HG03060 (cell line): ENCODE results near the gene RBBP4.
"Not testable (repeated sequence)": the region's sequence is repeated elsewhere in the genome, so short reads cannot be mapped to it uniquely, and the experiment has no call there.

Experiments
- ATAC-seq: cut with Tn5 transposase; IDR thresholded peaks from one replicate; pipeline ENCODE4 v1.9.1; 2021; ENCODE audit warnings: low read depth, moderate number of reproducible peaks; ENCODE audit not compliant: unreplicated experiment

The RBBP4 gene

GRCh38 chr1:32685498-32685897 is 34.5 kb downstream of the RBBP4 start:
- no peak for ATAC-seq

- no peak for ATAC-seq
Observed at GRCh38 chr1:32686387-32686786, 35.4 kb downstream of the RBBP4 start.

DNA sequence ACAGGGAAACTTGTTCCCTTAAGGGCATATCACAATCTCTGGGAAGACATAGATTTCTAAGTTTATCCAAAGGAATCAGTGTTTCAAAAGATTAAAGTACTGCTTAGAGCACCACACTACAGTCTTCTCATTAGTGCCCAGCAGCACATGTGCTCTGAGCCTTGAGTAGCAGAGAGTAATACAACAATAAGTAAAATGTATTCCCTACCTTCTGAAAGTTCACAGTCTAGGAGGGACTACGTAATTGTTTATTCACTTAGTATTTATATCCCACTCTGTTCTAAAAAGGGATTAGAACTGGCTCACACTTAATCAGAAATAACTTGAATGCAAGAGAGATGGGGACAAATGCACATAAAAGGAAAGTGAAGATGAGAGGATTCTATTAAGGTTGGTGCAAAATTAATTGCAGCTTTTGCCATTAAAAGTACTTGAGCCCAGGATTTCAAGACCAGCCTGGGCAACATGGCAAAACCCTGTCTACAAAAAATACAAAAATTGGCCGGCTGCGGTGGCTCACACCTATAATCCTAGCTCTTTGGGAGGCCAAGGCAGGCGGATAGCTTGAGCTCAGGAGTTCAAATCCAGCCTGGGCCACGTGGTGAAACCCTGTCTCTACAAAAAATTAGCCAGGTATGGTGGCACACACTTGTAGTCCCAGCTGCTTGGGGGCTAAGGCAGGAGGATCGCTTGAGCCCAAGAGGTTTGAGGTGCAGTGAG is 42.6 kb downstream of the RBBP4 start:
- no peak for ATAC-seq

GRCh38 chr1:32695098-32695904 is 44.3 kb downstream of the RBBP4 start:
- ATAC-seq = no peak

DNA sequence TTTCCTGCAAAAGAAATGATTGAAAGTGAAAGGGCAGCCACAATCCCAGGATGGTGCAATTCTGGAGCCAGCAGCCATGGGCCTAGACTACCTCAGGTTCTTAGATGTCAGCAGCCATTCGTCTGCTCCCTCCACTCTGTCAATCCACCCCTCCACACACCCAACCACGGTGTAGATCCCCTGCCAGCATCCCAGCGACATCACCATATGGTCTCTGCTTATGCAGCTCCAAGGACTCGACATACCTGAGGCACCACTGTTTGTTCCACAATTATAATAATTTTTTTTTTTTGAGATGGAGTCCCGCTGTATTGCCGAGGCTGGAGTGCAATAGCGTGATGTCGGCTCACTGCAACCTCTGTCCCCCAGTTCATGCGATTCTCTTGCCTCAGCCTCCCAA is 45.0 kb downstream of the RBBP4 start:
- ATAC-seq = no peak

DNA sequence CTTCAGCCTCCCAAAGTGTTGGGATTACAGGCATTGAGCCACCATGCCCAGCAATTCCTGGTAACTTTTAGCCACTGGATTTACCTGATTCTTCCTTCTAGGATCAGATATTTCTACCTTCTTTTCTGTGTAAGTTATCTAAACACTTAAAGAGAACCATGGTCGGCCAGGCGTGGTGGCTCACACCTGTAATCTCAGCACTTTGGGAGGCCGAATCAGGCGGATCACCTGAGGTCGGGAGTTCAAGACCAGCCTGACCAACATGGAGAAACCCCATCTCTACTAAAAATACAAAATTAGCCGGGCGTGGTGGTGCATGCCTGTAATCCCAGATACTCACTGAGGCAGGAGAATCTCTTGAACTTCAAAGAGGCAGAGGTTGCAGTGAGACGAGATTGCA is 46.0 kb downstream of the RBBP4 start:
- ATAC-seq = not testable (repeated sequence)

- ATAC-seq = no peak
Observed at GRCh38 chr1:32701421-32701911, 50.5 kb downstream of the RBBP4 start.

GRCh38 chr1:32701951-32702598 is 51.1 kb downstream of the RBBP4 start:
- ATAC-seq = no peak

DNA sequence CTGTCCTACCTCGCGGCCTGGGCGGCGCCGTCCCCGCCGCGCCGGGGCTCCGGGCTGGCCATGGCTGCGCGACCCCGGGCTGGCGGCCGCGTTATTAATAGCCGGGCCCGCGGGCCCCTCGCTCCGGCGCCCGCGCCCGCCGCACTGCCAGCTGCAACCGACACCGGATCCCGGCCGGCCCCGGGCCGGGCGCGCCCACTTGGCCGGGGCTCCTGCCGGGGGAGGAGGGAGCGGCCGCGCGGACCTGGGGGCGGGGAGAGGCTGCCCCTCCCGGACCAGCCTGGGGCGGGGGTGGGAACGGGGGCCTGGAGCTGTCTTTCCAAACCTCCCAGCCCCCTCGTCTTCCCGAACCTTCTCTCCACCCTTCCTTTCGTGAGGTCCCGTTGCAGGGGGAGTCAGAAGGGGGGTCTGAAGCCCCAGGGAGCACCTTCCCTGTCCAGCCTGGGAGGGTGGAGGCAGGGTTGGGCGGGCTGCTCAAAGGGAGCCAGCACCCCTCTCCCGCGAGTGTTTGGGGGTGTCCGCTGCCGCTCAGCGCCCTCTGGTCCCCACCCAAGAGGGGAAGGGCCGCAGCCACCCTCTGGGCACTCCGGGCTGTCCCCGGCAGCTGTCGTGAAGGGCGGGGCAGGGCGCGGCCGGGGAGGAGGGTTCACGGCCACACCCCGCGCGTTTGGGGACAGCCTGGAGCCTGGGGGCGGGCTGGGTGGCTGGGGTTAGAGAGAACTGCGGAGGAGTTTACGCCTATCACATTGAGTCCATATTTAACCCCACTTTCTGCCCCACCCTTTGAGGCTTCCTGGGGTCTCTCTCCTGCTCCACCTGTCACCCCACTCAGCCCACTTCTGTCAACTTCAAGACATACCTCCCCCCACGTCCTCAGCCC is 51.8 kb downstream of the RBBP4 start, which contains the start of gene SYNC:
Gene SYNC, minus strand, starts transcription at position 172 of the 880 bp plus-strand sequence. Its CDS starts 110 bp downstream, at position 62.
- no peak for ATAC-seq

DNA sequence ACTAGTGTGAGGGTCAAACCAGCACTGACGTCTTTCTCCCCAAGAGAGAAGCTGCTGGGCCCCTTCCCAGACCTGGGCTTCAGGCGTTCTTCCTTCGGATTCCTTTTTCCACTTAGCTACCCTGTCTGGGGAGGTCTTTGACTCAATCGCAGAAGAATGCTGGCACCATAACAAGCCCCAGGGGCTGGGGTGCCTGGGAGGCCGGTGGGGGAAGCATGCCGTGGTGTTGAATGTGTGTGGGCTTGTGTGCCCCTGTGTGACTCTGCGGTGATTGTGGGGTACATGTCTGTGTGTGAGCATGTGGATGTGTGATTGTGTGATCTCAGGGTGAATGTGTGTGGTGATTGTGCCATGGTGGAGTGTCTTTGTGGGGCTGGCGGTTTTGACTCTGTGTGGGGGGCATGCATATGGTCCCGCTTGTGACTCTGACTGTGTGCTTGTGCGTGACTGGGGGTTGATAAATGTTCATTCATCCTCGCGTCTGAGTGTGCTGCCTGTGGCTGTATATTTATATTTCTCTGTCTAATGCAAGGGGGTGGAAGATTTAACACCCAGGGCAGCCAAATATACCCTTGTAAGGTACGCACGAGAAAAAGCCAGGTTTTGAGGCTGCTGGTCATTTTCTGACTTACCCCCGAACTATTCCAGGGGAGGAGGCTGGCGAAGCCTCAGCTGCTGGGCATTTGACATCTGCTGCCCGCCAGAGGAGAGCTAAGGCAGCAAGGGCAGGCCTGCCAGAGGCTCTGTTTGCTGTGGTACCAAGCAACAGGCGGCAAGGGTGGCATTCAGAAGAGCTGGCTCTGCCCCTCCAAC is 52.7 kb downstream of the RBBP4 start:
- ATAC-seq = no peak

DNA sequence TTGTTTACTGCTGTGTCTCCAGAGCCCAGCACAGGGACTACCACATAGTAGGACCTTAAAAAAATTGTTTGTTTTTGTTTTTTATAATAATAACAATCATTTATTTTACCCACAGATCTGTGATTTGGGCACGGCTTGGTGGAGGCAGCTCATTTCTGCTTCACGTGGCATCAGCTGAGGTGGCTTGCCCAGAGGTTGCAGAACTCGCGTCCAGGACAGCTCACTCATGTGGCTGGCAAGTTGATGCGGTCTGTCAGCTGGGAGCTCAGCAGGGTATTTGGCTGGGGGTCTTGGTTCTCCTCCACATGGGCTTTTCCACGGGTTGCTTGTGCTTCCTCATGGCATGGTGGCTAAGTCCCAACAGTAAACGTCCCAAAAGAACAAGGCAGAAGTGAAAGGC is 54.5 kb downstream of the RBBP4 start:
- ATAC-seq = no peak

GRCh38 chr1:32706491-32706890 is 55.5 kb downstream of the RBBP4 start:
- no peak for ATAC-seq

DNA sequence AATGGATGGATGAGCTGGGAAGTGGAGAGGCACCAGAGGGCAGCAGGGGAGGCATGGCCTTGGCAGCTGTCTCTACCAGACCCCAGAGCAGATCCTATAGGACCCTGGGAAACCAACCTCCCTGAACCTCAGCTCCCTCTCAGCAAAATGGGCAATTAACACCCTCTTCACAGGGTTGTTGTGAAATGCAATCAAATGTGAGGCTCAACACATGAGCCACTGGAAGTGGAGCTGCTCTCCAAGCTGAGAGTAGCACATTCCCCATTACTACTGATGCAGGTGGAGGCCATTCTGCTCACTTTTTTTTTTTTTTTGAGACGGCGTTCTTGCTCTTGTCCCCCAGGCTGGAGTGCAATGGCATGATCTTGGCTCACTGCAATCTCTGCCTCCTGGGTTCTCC is 58.1 kb downstream of the RBBP4 start:
- ATAC-seq = no peak

DNA sequence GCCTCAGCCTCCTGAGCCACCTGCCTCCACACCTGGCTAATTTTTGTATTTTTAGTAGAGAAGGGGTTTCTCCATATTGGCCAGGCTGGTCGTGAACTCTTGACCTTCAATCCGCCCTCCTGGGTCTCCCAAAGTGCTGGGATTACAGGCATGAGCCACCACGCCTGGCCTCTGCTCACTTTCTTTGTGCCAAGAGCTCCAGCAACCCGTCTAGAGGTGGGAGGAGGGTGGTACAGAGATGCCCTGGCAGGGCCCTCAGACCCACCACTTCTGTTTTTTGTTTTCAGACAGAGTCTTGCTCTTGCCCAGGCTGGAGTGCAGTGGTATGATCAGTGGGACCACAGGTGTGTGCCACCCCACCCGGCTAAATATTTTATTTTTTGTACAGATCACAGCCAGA is 58.5 kb downstream of the RBBP4 start:
- no peak for ATAC-seq

DNA sequence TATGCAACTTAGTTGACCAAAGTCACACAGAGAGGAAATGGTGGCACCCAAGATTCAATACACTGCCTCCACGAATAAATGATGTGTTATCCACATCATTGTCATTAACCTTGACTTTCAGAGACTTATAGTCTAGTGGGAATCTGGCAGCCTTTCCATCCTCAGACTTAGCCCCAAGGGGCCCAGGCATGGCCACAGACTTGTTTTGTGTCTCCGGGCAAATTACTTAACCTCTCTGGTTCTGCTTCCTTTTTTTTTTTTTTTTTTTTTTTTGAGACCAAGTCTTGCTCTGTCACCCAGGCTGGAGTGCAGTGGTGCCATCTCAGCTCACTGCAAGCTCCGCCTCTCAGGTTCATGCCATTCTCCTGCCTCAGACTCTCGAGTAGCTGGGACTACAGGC is 60.2 kb downstream of the RBBP4 start:
- not testable (repeated sequence) for ATAC-seq

DNA sequence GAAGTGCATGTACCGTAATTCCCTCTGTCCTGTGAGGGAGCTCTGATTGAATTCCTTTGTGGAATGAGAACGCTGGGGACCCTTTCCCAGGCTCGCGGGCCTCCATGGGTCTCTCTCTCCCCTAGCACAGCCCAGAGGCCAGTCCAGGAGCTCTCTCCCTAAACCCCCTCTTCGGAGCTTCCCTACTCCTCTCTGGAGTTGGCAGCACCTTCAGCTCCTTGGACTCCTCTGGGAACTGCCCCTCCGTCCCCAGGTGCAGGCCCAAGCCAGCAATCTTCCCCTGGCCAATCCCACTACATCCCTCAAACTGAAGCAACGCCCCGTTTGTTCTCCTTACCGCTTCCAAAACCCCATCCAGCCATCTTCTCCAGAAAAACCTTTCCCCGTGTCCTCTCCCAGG is 62.1 kb downstream of the RBBP4 start:
- ATAC-seq = no peak

DNA sequence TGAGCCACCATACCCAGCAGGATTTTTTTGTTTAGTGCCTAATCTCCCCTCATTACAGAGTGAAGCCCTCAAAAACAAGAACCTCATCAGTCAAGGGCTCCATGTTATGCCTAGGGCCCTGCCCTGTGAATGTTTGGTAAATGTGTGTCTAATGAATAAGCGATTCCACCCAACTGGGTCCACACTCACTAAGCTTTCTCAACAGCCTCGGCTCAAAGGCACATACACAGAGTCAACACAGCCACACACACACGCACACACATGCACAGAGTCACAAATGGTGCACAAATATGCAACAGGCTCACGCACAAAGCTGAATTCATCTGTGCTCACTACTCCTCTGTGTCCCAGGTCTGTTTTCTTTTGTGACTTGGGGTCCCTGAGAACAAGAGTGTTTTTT is 63.3 kb downstream of the RBBP4 start:
- ATAC-seq = no peak

DNA sequence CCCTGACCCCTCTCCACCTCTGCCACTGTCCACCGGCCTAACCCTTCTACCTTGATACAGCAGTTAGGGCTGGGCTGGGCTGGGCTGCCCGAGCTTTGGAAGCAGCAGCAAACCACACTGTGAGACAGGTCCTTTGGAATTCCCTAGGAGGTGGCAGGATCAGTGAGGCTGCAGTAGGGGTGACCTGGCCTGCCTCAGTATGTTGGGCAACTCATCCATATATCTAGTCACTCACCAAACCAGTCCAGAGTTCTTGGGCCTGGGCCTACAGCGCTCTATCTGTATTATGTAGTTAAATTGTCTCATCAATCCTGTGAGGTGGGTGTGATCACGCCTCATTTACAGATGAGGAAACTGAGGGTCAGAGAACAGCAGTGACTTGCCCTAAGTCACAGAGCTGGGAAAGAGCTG is 64.9 kb downstream of the RBBP4 start:
- ATAC-seq = no peak
